ENCODE data around the gene HNRNPCL4. TPM values are rescaled to one million over a fixed set of nuclear protein-coding genes. Genes with fewer than 3 reads are reported as not detected.

The HNRNPCL4 gene
- polyA plus RNA-seq, result not detected in 2 replicates

DNA sequence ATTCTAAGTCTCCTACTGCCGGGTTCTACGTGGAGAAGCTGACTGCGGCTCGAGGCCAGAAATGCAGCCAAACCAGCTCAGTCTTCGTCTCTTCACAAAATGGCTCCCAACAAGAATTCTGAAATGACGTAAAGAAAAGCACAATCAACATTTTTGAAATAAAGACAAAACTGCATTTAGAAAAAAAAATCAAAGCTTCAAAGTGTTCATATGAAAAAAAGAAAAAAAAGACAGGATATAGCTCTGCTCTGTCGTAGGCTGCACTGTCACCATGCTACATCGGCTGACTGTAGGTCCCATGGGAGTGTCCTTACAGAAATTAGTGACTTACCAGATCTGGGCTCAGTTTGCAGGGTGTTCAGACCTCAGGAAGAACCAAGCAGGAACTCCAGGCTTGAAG lies at the start of gene HNRNPCL4:
TSS of gene HNRNPCL4 (minus strand) at position 101 of the 400 bp plus-strand sequence. CDS start 164 bp downstream, outside the sequence.

DNA sequence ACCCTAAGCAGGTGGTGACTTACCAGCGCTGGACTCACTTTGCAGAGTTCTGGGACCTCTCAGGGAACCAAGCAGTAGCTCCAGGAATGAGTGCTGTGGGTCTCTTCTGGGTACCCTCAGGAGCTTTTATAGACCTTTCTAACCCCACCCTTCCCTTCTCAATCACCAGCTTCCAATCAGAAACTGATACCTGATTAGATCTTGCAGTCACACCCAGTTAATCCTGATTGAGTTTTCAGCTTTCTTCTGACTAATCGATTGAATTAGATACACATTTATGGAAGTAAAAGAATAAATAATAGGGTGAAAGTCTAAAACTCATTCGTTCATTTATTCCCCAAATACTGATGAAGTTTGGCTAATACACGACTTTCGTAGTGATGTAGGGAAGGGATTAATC lies 35.9 kb upstream of the HNRNPCL4 start, which contains the start of gene PRAMEF13:
TSS of gene PRAMEF13 (minus strand) at position 101 of the 400 bp plus-strand sequence. CDS start 1,820 bp downstream, outside the sequence.

DNA sequence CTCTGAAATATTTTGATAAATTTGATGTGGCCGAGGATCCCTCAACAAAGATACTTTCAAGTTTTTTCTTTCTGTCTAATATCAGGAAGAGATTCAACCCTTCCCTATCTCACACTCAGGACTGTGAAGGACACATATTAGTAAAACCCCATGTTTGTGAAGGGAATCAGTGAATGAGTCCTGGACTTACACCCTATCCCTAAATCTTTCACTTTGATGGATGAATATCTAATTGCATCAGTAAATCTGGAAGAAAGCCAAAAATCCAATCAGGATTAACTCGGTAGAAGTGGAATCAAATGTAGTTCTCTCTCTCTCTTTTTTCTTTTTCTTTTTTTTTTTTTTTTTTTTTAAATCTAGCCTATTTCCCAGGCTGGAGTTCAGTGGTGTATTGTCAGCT lies 6.1 kb upstream of the HNRNPCL4 start, which contains the start of gene PRAMEF9:
TSS of gene PRAMEF9 (plus strand) at position 301 of the 400 bp plus-strand sequence. CDS start 3,433 bp downstream, outside the sequence.

DNA sequence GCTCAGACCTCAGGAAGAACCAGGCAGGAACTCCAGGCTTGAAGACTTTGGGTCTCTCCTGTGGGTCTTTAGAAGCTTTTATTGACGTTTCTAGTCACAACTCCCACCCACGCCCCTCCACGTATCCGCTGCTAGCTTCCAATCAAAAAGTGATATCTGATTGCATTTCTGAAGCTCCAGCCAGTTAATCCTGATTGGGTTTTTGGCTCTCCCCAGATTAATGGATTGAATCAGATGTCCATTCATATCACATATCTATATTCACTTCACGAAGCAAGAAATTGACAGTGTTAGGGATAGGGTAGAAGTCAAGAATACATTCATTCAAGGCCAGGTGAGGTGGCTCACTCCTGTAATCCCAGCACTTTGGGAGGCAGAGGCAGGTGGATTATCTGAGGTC lies 9.5 kb downstream of the HNRNPCL4 start, which contains the start of gene PRAMEF26:
TSS of gene PRAMEF26 (minus strand) at position 101 of the 400 bp plus-strand sequence. CDS start 2,914 bp downstream, outside the sequence.

DNA sequence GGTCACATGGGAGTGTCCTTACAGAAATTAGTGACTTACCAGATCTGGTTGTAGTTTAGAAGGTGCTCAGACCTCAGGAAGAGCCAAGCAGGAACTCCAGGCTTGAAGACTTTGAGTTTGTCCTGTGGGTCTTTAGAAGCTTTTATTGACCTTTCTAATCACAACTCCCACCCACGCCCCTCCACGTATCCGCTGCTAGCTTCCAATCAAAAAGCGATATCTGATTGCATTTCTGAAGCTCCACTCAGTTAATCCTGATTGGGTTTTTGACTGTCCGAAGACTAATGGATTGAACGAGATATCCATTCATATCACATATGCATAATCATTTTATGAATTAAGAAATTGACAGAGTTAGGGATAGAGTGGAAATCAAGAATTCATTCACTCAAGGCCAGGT lies 48.7 kb downstream of the HNRNPCL4 start, which contains the start of gene HNRNPCL2:
TSS of gene HNRNPCL2 (minus strand) at position 101 of the 400 bp plus-strand sequence. CDS start 454 bp downstream, outside the sequence.

Other genes with a start within 250 kb of the HNRNPCL4 start
- gene PRAMEF7, start 249.0 kb downstream of the HNRNPCL4 start, polyA plus RNA-seq, result not detected in 2 replicates
- not detected in 2 replicates for gene PRAMEF6, start 218.1 kb downstream of the HNRNPCL4 start, polyA plus RNA-seq
- not detected in 2 replicates for gene PRAMEF27, start 109.1 kb downstream of the HNRNPCL4 start, polyA plus RNA-seq
- not detected in 2 replicates for gene HNRNPCL3, start 104.9 kb downstream of the HNRNPCL4 start, polyA plus RNA-seq
- not detected in 2 replicates for gene PRAMEF25, start 94.9 kb downstream of the HNRNPCL4 start, polyA plus RNA-seq
- not detected in 2 replicates for gene HNRNPCL2, start 48.8 kb downstream of the HNRNPCL4 start, polyA plus RNA-seq
- gene PRAMEF26, start 9.6 kb downstream of the HNRNPCL4 start, polyA plus RNA-seq, result not detected in 2 replicates
- not detected in 2 replicates for gene PRAMEF9, start 6.2 kb upstream of the HNRNPCL4 start, polyA plus RNA-seq
- gene PRAMEF13, start 35.8 kb upstream of the HNRNPCL4 start, polyA plus RNA-seq, result not detected in 2 replicates
- not detected in 2 replicates for gene PRAMEF18, start 60.5 kb upstream of the HNRNPCL4 start, polyA plus RNA-seq
- not detected in 2 replicates for gene PRAMEF5, start 88.6 kb upstream of the HNRNPCL4 start, polyA plus RNA-seq
- not detected in 2 replicates for gene PRAMEF8, start 119.5 kb upstream of the HNRNPCL4 start, polyA plus RNA-seq
- gene PRAMEF33, start 137.9 kb upstream of the HNRNPCL4 start, polyA plus RNA-seq, result not detected in 2 replicates
- not detected in 2 replicates for gene PRAMEF15, start 149.9 kb upstream of the HNRNPCL4 start, polyA plus RNA-seq
- not detected in 2 replicates for gene PRAMEF14, start 181.5 kb upstream of the HNRNPCL4 start, polyA plus RNA-seq
- not detected in 2 replicates for gene PRAMEF19, start 206.3 kb upstream of the HNRNPCL4 start, polyA plus RNA-seq
- not detected in 2 replicates for gene PRAMEF17, start 224.0 kb upstream of the HNRNPCL4 start, polyA plus RNA-seq
- gene PRAMEF20, start 244.8 kb upstream of the HNRNPCL4 start, polyA plus RNA-seq, result not detected in 2 replicates

Data from Purkinje cell (primary cell).